ENCODE data around the gene ECEL1. TPM values are rescaled to one million over a fixed set of nuclear protein-coding genes. Genes with fewer than 3 reads are reported as not detected.
A peak's percentile ranks its signal among the peaks of the same experiment; 100 is the strongest.

ECEL1 gene
- total and polyA plus RNA-seq, 2 experiments from 2014 or later = 0.54 TPM; not detected in 1

DNA sequence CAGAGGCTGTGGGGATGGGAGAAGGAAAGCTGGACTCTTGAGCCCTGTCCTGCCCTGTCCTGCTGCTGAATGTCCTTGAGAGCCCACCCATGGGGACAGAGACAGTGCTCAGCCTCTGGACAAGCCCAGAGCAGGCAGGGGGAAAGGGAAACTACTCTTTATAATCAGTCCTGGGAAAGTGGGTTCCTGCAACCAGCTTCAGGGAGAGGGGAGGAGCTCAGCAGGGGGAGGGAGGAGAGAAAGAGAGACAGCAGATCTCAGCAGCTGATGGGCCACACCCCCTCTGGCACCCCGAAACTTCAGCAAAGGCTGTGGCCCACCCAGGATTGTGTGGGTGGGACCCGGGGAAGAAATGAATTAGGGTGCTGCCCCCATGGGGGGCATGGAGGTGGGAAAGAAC is 11.6 kb downstream of the ECEL1 start:
- no peaks in the 10 kb centered on the region for H3K9me3 ChIP-seq (ENCODE audit: low read depth)
- H3K9me2 ChIP-seq (ENCODE audit: insufficient read depth) = no peaks in the 10 kb centered on the region
- H3K4me2 ChIP-seq (ENCODE audit: unreplicated experiment) = no peak overlapping the region
- H2AFZ ChIP-seq = no peak overlapping the region
- H3K27ac ChIP-seq = no peak overlapping the region
- no peak for TF ChIP-seq EZH2phosphoT487 (IDR thresholded peaks at IDR 0.05; ENCODE audit: insufficient read depth, low read depth)
- no peak for TF ChIP-seq EZH2 (IDR thresholded peaks at IDR 0.05; ENCODE audit: insufficient read depth, poor library complexity, severe bottlenecking)
- no peaks in the 10 kb centered on the region for H3K36me3 ChIP-seq (ENCODE audit: low read depth)
- H3K4me3 ChIP-seq = no peak overlapping the region
- no peaks in the 10 kb centered on the region for H3F3A ChIP-seq (ENCODE audit: insufficient read depth)
- H3K4me1 ChIP-seq (ENCODE audit: insufficient read depth) = no peaks in the 10 kb centered on the region
- 10 to 26% methylated on average over 2 of the region's 2 CpGs for WGBS, 2 experiments (ENCODE audit: low coverage in 1 of 2, low lambda C conversion rate in 2 of 2, missing lambda C conversion rate in 2 of 2)
- DNase-seq = no peak
- in situ Hi-C loops (cut with MboI) = no loop called here
- H3K79me2 ChIP-seq (ENCODE audit: insufficient read depth) = no peaks in the 10 kb centered on the region
- peaks cover 42% of the 10 kb centered on the region for H3K27me3 ChIP-seq (replicated peaks; ENCODE audit: insufficient read depth)
- H4K20me1 ChIP-seq (ENCODE audit: insufficient read depth) = no peaks in the 10 kb centered on the region
- no peak overlapping the region for H3K9ac ChIP-seq

- H3K9me3 ChIP-seq (ENCODE audit: low read depth) = no peaks in the 10 kb centered on the region
- no peaks in the 10 kb centered on the region for H3K36me3 ChIP-seq (ENCODE audit: low read depth)
- in situ Hi-C loops (cut with MboI) = no loop called here
- H3K79me2 ChIP-seq (ENCODE audit: insufficient read depth) = no peaks in the 10 kb centered on the region
- H3F3A ChIP-seq (ENCODE audit: insufficient read depth) = no peaks in the 10 kb centered on the region
- H3K4me3 ChIP-seq = no peak overlapping the region
- H3K9me2 ChIP-seq (ENCODE audit: insufficient read depth) = no peaks in the 10 kb centered on the region
- TF ChIP-seq EZH2 (IDR thresholded peaks at IDR 0.05; ENCODE audit: insufficient read depth, poor library complexity, severe bottlenecking) = no peak
- peak; percentile 24 for DNase-seq
- 4 to 7% methylated on average over 6 of the region's 6 CpGs for WGBS, 2 experiments (ENCODE audit: low coverage in 1 of 2, low lambda C conversion rate in 2 of 2, missing lambda C conversion rate in 2 of 2)
- H4K20me1 ChIP-seq (ENCODE audit: insufficient read depth) = no peaks in the 10 kb centered on the region
- peaks cover 59% of the 10 kb centered on the region for H3K27me3 ChIP-seq (replicated peaks; ENCODE audit: insufficient read depth)
- H3K4me1 ChIP-seq (ENCODE audit: insufficient read depth) = no peaks in the 10 kb centered on the region
- no peak overlapping the region for H3K4me2 ChIP-seq (ENCODE audit: unreplicated experiment)
- no peak overlapping the region for H2AFZ ChIP-seq
- no peak overlapping the region for H3K9ac ChIP-seq
- H3K27ac ChIP-seq = no peak overlapping the region
Measured at GRCh38 chr2:232473467-232473890, 14.2 kb downstream of the ECEL1 start.

DNA sequence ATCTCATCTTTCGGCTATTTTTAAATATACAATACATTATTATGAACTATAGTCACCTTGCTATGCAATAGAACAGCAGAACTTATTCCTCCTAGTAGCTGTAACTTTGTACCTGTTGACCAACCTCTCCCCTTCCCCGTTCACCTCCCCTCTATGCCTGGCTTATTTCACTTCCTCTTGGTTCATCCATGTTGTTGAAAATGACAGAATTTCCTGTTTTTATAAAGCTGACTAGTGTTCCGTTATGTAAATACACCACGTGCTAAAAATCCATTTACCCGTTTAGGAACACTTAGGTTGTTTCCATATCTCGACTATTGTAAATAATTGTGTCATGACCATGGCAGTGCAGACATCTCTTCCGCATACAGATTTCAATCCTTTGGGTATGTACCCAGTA is 21.4 kb downstream of the ECEL1 start:
- H3K27me3 ChIP-seq (replicated peaks; ENCODE audit: insufficient read depth) = peaks cover 53% of the 10 kb centered on the region
- no peak overlapping the region for H2AFZ ChIP-seq
- no peak overlapping the region for H3K4me2 ChIP-seq (ENCODE audit: unreplicated experiment)
- no peaks in the 10 kb centered on the region for H3K9me2 ChIP-seq (ENCODE audit: insufficient read depth)
- in situ Hi-C loops (cut with MboI) = no loop called here
- WGBS, 2 experiments (ENCODE audit: low coverage in 1 of 2, low lambda C conversion rate in 2 of 2, missing lambda C conversion rate in 2 of 2) = 72 to 73% methylated on average over 7 of the region's 7 CpGs
- no peaks in the 10 kb centered on the region for H3K79me2 ChIP-seq (ENCODE audit: insufficient read depth)
- no peak overlapping the region for H3K9ac ChIP-seq
- no peaks in the 10 kb centered on the region for H3K9me3 ChIP-seq (ENCODE audit: low read depth)
- H3K4me1 ChIP-seq (ENCODE audit: insufficient read depth) = no peaks in the 10 kb centered on the region
- H3K36me3 ChIP-seq (ENCODE audit: low read depth) = no peaks in the 10 kb centered on the region
- H3F3A ChIP-seq (ENCODE audit: insufficient read depth) = no peaks in the 10 kb centered on the region
- TF ChIP-seq EZH2 (IDR thresholded peaks at IDR 0.05; ENCODE audit: insufficient read depth, poor library complexity, severe bottlenecking) (no peak), EZH2phosphoT487 (IDR thresholded peaks at IDR 0.05; ENCODE audit: insufficient read depth, low read depth) (no peak)
- no peak overlapping the region for H3K4me3 ChIP-seq
- no peak overlapping the region for H3K27ac ChIP-seq
- DNase-seq = no peak
- no peaks in the 10 kb centered on the region for H4K20me1 ChIP-seq (ENCODE audit: insufficient read depth)

DNA sequence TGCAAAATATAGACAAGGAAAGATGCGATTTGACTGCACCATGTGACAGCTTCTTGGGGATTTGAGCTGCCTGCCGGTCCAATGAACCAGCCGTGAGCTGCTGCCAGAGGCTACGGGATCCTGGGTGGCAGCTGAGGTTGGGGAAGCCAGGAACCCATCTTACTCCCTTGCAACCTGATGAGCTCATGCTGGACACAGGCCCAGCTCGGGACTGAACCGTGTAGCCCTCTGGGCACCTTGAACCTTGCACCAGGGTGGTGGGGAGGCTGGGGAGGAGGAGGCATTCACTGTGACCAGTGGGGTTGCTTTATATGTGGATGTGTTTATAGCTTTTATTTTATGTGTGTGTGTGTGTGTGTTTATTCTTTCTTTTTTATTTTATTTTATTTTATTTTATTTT is 22.6 kb downstream of the ECEL1 start:
- no peak for DNase-seq
- Histone ChIP-seq H3K36me3 (ENCODE audit: low read depth) (no peaks in the 10 kb centered on the region), H3F3A (ENCODE audit: insufficient read depth) (no peaks in the 10 kb centered on the region), H2AFZ (no peak overlapping the region), H3K27ac (no peak overlapping the region), H3K9me2 (ENCODE audit: insufficient read depth) (no peaks in the 10 kb centered on the region), H3K4me1 (ENCODE audit: insufficient read depth) (no peaks in the 10 kb centered on the region), H3K27me3 (replicated peaks; ENCODE audit: insufficient read depth) (peaks cover 52% of the 10 kb centered on the region), H3K79me2 (ENCODE audit: insufficient read depth) (no peaks in the 10 kb centered on the region), H3K4me3 (no peak overlapping the region), H3K4me2 (ENCODE audit: unreplicated experiment) (no peak overlapping the region), H3K9me3 (ENCODE audit: low read depth) (no peaks in the 10 kb centered on the region), H4K20me1 (ENCODE audit: insufficient read depth) (no peaks in the 10 kb centered on the region), H3K9ac (no peak overlapping the region)
- in situ Hi-C loops (cut with MboI) = no loop called here
- WGBS, 2 experiments (ENCODE audit: low coverage in 1 of 2, low lambda C conversion rate in 2 of 2, missing lambda C conversion rate in 2 of 2) = 66 to 67% methylated on average over 6 of the region's 6 CpGs
- TF ChIP-seq EZH2 (IDR thresholded peaks at IDR 0.05; ENCODE audit: insufficient read depth, poor library complexity, severe bottlenecking) (no peak), EZH2phosphoT487 (IDR thresholded peaks at IDR 0.05; ENCODE audit: insufficient read depth, low read depth) (no peak)

- Histone ChIP-seq H4K20me1 (ENCODE audit: insufficient read depth) (no peaks in the 10 kb centered on the region), H3F3A (ENCODE audit: insufficient read depth) (no peaks in the 10 kb centered on the region), H2AFZ (no peak overlapping the region), H3K27me3 (replicated peaks; ENCODE audit: insufficient read depth) (peaks cover 49% of the 10 kb centered on the region), H3K9me2 (ENCODE audit: insufficient read depth) (no peaks in the 10 kb centered on the region), H3K4me2 (ENCODE audit: unreplicated experiment) (no peak overlapping the region), H3K9me3 (ENCODE audit: low read depth) (no peaks in the 10 kb centered on the region), H3K4me1 (ENCODE audit: insufficient read depth) (no peaks in the 10 kb centered on the region), H3K36me3 (ENCODE audit: low read depth) (no peaks in the 10 kb centered on the region), H3K4me3 (no peak overlapping the region), H3K79me2 (ENCODE audit: insufficient read depth) (no peaks in the 10 kb centered on the region), H3K9ac (no peak overlapping the region), H3K27ac (no peak overlapping the region)
- DNase-seq = no peak
- 43 to 64% methylated on average over 3 of the region's 3 CpGs for WGBS, 2 experiments (ENCODE audit: low coverage in 1 of 2, low lambda C conversion rate in 2 of 2, missing lambda C conversion rate in 2 of 2)
- in situ Hi-C loops (cut with MboI) = no loop called here
- TF ChIP-seq EZH2phosphoT487 (IDR thresholded peaks at IDR 0.05; ENCODE audit: insufficient read depth, low read depth) = no peak
- TF ChIP-seq EZH2 (IDR thresholded peaks at IDR 0.05; ENCODE audit: insufficient read depth, poor library complexity, severe bottlenecking) = no peak
Measured at GRCh38 chr2:232464544-232464885, 23.1 kb downstream of the ECEL1 start.
